HCT116 (cell line): ENCODE data around the gene LYRM4.

ENCODE experiments used
- ATF3 ChIP-seq: IDR thresholded peaks from 2 replicates; pipeline ENCODE4 v1.6.1; 2012
- ELF1 ChIP-seq: IDR thresholded peaks from 2 replicates; pipeline ENCODE4 v1.6.1; 2012; ENCODE audit warnings: low read depth, borderline replicate concordance
- EZH2 ChIP-seq: fragments of 200-600 bp; sonication (generic); IDR thresholded peaks from 2 replicates; pipeline ENCODE4 v1.6.1; 2017; ENCODE audit warnings: antibody characterized with exemption, mixed run types
- EZH2phosphoT487 ChIP-seq: fragments of 200-600 bp; IDR thresholded peaks from 2 replicates; pipeline ENCODE4 v1.6.1; 2018; ENCODE audit warnings: antibody characterized with exemption, borderline replicate concordance
- JUND ChIP-seq: IDR thresholded peaks from 2 replicates; pipeline ENCODE4 v1.6.1; 2012
- POLR2A ChIP-seq: IDR thresholded peaks from 2 replicates; pipeline ENCODE4 v1.7.0; 2011; ENCODE audit warnings: borderline replicate concordance; ENCODE audit not compliant: insufficient read depth, insufficient read length; ENCODE audit errors: extremely low read depth
- POLR2AphosphoS5 ChIP-seq: IDR thresholded peaks from 2 replicates; pipeline ENCODE4 v1.6.1; 2011; ENCODE audit warnings: mild to moderate bottlenecking, low read depth, low read length, moderate library complexity
- SIN3A ChIP-seq: IDR thresholded peaks from 2 replicates; pipeline ENCODE4 v1.6.1; 2012; ENCODE audit warnings: low read depth
- SP1 ChIP-seq: IDR thresholded peaks from 2 replicates; pipeline ENCODE4 v1.6.1; 2012; ENCODE audit warnings: low read depth
- TCF7L2 ChIP-seq: IDR thresholded peaks from 2 replicates; pipeline ENCODE4 v1.7.0; 2011; ENCODE audit warnings: borderline replicate concordance, inconsistent platforms; ENCODE audit not compliant: insufficient read depth, insufficient read length; ENCODE audit errors: extremely low read depth
- YY1 ChIP-seq: IDR thresholded peaks from 2 replicates; pipeline ENCODE4 v1.6.1; 2011; ENCODE audit warnings: low read length, low read depth, moderate library complexity, mild to moderate bottlenecking; ENCODE audit not compliant: insufficient replicate concordance; ENCODE audit errors: extremely low read depth
- ZFX ChIP-seq: fragments of 450-650 bp; IDR thresholded peaks from 2 replicates; pipeline ENCODE4 v1.6.1; 2017
- TF ChIP-seq, protein P1 (sequence below), 3 experiments: fragments of 200-600 bp in 1 of 3; sonication (generic) in 1 of 3; IDR thresholded peaks in 2 of 3; conservative IDR thresholded peaks in 1 of 3; 2 replicates each; pipeline ENCODE4 v1.5.1; 2012 to 2017; ENCODE audit warnings: low read depth in 2 of 3, low read length in 2 of 3, antibody characterized with exemption in 1 of 3, borderline replicate concordance in 1 of 3, control low read depth in 1 of 3, mild to moderate bottlenecking in 1 of 3, mixed read lengths in 1 of 3, mixed run types in 1 of 3, moderate library complexity in 1 of 3; ENCODE audit not compliant: insufficient read depth in 1 of 3
- TF ChIP-seq, protein P2 (sequence below): IDR thresholded peaks from 2 replicates; pipeline ENCODE4 v1.6.1; 2012; ENCODE audit warnings: low read depth

- TF ChIP-seq EZH2: no peak
- TF ChIP-seq, protein P1, sequence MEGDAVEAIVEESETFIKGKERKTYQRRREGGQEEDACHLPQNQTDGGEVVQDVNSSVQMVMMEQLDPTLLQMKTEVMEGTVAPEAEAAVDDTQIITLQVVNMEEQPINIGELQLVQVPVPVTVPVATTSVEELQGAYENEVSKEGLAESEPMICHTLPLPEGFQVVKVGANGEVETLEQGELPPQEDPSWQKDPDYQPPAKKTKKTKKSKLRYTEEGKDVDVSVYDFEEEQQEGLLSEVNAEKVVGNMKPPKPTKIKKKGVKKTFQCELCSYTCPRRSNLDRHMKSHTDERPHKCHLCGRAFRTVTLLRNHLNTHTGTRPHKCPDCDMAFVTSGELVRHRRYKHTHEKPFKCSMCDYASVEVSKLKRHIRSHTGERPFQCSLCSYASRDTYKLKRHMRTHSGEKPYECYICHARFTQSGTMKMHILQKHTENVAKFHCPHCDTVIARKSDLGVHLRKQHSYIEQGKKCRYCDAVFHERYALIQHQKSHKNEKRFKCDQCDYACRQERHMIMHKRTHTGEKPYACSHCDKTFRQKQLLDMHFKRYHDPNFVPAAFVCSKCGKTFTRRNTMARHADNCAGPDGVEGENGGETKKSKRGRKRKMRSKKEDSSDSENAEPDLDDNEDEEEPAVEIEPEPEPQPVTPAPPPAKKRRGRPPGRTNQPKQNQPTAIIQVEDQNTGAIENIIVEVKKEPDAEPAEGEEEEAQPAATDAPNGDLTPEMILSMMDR (IDR thresholded peaks at IDR 0.05 in 2 of 3, conservative IDR thresholded peaks at IDR 0.05 in 1 of 3; ENCODE audit: borderline replicate concordance in 1 of 3, insufficient read depth in 1 of 3, low read depth in 2 of 3, low read length in 2 of 3): no peak
- TF ChIP-seq ZFX: no peak
- TF ChIP-seq YY1: no peak
- TF ChIP-seq, protein P2, sequence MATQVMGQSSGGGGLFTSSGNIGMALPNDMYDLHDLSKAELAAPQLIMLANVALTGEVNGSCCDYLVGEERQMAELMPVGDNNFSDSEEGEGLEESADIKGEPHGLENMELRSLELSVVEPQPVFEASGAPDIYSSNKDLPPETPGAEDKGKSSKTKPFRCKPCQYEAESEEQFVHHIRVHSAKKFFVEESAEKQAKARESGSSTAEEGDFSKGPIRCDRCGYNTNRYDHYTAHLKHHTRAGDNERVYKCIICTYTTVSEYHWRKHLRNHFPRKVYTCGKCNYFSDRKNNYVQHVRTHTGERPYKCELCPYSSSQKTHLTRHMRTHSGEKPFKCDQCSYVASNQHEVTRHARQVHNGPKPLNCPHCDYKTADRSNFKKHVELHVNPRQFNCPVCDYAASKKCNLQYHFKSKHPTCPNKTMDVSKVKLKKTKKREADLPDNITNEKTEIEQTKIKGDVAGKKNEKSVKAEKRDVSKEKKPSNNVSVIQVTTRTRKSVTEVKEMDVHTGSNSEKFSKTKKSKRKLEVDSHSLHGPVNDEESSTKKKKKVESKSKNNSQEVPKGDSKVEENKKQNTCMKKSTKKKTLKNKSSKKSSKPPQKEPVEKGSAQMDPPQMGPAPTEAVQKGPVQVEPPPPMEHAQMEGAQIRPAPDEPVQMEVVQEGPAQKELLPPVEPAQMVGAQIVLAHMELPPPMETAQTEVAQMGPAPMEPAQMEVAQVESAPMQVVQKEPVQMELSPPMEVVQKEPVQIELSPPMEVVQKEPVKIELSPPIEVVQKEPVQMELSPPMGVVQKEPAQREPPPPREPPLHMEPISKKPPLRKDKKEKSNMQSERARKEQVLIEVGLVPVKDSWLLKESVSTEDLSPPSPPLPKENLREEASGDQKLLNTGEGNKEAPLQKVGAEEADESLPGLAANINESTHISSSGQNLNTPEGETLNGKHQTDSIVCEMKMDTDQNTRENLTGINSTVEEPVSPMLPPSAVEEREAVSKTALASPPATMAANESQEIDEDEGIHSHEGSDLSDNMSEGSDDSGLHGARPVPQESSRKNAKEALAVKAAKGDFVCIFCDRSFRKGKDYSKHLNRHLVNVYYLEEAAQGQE: no peak
- no peak for TF ChIP-seq ATF3
- no peak for TF ChIP-seq POLR2AphosphoS5
- TF ChIP-seq JUND: no peak
- TF ChIP-seq POLR2A: no peak
- no peak for TF ChIP-seq SIN3A
- no peak for TF ChIP-seq TCF7L2
- no peak for TF ChIP-seq EZH2phosphoT487
- no peak for TF ChIP-seq ELF1
- TF ChIP-seq SP1: no peak
Observed at GRCh38 chr6:5142915-5143314, 117.8 kb downstream of the LYRM4 start.
